ENCODE results near the gene TOMM40L.

DNA sequence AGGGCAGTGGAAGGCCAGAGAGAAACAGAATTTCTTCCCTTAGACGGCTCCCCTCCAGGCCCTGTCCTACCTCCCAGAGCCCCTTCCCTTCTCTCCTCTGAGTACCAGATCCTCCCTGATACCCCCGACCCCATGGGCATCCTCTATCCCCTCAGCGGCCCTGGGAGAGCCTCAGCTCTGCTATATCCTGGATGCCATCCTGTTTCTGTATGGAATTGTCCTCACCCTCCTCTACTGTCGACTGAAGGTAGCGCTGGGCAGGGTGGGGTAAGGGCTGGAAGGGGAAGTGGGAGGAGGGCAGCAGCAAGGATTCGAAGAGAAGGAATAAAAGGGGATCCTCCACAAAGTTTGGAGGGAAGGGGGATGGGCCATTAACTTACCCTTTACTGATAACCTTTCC lies 8.0 kb upstream of the TOMM40L start:
- TF ChIP-seq, protein P1, sequence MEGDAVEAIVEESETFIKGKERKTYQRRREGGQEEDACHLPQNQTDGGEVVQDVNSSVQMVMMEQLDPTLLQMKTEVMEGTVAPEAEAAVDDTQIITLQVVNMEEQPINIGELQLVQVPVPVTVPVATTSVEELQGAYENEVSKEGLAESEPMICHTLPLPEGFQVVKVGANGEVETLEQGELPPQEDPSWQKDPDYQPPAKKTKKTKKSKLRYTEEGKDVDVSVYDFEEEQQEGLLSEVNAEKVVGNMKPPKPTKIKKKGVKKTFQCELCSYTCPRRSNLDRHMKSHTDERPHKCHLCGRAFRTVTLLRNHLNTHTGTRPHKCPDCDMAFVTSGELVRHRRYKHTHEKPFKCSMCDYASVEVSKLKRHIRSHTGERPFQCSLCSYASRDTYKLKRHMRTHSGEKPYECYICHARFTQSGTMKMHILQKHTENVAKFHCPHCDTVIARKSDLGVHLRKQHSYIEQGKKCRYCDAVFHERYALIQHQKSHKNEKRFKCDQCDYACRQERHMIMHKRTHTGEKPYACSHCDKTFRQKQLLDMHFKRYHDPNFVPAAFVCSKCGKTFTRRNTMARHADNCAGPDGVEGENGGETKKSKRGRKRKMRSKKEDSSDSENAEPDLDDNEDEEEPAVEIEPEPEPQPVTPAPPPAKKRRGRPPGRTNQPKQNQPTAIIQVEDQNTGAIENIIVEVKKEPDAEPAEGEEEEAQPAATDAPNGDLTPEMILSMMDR (IDR thresholded peaks at IDR 0.05), result no peak
- no peak for TF ChIP-seq POLR2A (IDR thresholded peaks at IDR 0.05)
- no peak for TF ChIP-seq POLR2AphosphoS5 (IDR thresholded peaks at IDR 0.05)

Measured in breast epithelium (tissue), 3 donors.